H9 (cell line): ENCODE measurements around the gene MBNL1. TPM values are rescaled to one million over a fixed set of nuclear protein-coding genes. Genes with fewer than 3 reads are reported as not detected.

Source experiments
- DNase-seq: peaks from one replicate; pipeline ENCODE4 v3.0.0-alpha.2; 2017
- H2AFZ ChIP-seq: one replicate; pipeline ENCODE4 v1.6.1; 2013; ENCODE audit warnings: mild to moderate bottlenecking, low read length, control low read depth, moderate library complexity
- H2AK5ac ChIP-seq: 2 replicates; pipeline ENCODE4 v1.6.1; 2013; ENCODE audit warnings: low read length, control low read depth, mixed read lengths; ENCODE audit not compliant: insufficient read length
- H2BK120ac ChIP-seq: one replicate; pipeline ENCODE4 v1.6.1; 2013; ENCODE audit warnings: low read depth, mild to moderate bottlenecking, low read length, control low read depth, inconsistent platforms; ENCODE audit not compliant: poor library complexity, severe bottlenecking
- H2BK12ac ChIP-seq: 2 replicates; pipeline ENCODE4 v1.6.1; 2013; ENCODE audit warnings: low read length, control low read depth, mixed read lengths, low read depth; ENCODE audit not compliant: insufficient read length
- H2BK15ac ChIP-seq: 2 replicates; pipeline ENCODE4 v1.6.1; 2013; ENCODE audit warnings: low read depth, low read length, control low read depth
- H2BK20ac ChIP-seq: one replicate; pipeline ENCODE4 v1.6.1; 2013; ENCODE audit warnings: low read depth, mild to moderate bottlenecking, low read length, control low read depth, inconsistent platforms; ENCODE audit not compliant: poor library complexity, severe bottlenecking
- H2BK5ac ChIP-seq: 2 replicates; pipeline ENCODE4 v1.6.1; 2013; ENCODE audit warnings: low read length, control low read depth, mixed read lengths; ENCODE audit not compliant: insufficient read length
- H3K14ac ChIP-seq: 2 replicates; pipeline ENCODE4 v1.6.1; 2013; ENCODE audit warnings: low read length, control low read depth; ENCODE audit not compliant: insufficient read depth
- H3K18ac ChIP-seq: 2 replicates; pipeline ENCODE4 v1.6.1; 2013; ENCODE audit warnings: low read depth, mild to moderate bottlenecking, mixed read lengths, low read length, control low read depth; ENCODE audit not compliant: insufficient read length
- H3K23ac ChIP-seq: 2 replicates; pipeline ENCODE4 v1.6.1; 2013; ENCODE audit warnings: low read length, control low read depth, mixed read lengths, low read depth; ENCODE audit not compliant: insufficient read length
- H3K23me2 ChIP-seq: 2 replicates; pipeline ENCODE4 v1.6.1; 2013; ENCODE audit warnings: low read depth, mild to moderate bottlenecking, mixed read lengths, low read length, control low read depth; ENCODE audit not compliant: insufficient read length, poor library complexity, severe bottlenecking
- H3K27ac ChIP-seq: 2 replicates; pipeline ENCODE4 v1.5.1; 2013; ENCODE audit warnings: low read length, control low read depth, mixed read lengths, low read depth; ENCODE audit not compliant: insufficient read length
- H3K27me3 ChIP-seq: 2 replicates; pipeline ENCODE4 v1.6.1; 2013; ENCODE audit warnings: low read length, control low read depth, inconsistent platforms; ENCODE audit not compliant: insufficient read depth
- H3K4ac ChIP-seq: 2 replicates; pipeline ENCODE4 v1.6.1; 2013; ENCODE audit warnings: low read depth, mild to moderate bottlenecking, control low read depth, inconsistent platforms, low read length, moderate library complexity
- H3K4me1 ChIP-seq: 2 replicates; pipeline ENCODE4 v1.6.1; 2013; ENCODE audit warnings: low read length, control low read depth, inconsistent platforms; ENCODE audit not compliant: insufficient read depth
- H3K4me2 ChIP-seq: 2 replicates; pipeline ENCODE4 v1.6.1; 2013; ENCODE audit warnings: low read length, control low read depth, mixed read lengths; ENCODE audit not compliant: insufficient read length, insufficient read depth
- H3K56ac ChIP-seq: 2 replicates; pipeline ENCODE4 v1.6.1; 2013; ENCODE audit warnings: low read depth, mild to moderate bottlenecking, mixed read lengths, low read length, control low read depth; ENCODE audit not compliant: insufficient read length
- H3K79me1 ChIP-seq: 2 replicates; pipeline ENCODE4 v1.6.1; 2013; ENCODE audit warnings: low read depth, mild to moderate bottlenecking, moderate library complexity, low read length, control low read depth, inconsistent platforms; ENCODE audit not compliant: insufficient read depth, poor library complexity, severe bottlenecking
- H3K79me2 ChIP-seq: 2 replicates; pipeline ENCODE4 v1.6.1; 2013; ENCODE audit warnings: low read length, control low read depth, inconsistent platforms; ENCODE audit not compliant: insufficient read depth
- H3K9ac ChIP-seq: 2 replicates; pipeline ENCODE4 v1.6.1; 2013; ENCODE audit warnings: low read length, control low read depth, mixed read lengths; ENCODE audit not compliant: insufficient read length; ENCODE audit errors: extremely low read depth
- H3K9me3 ChIP-seq: one replicate; pipeline ENCODE4 v1.6.1; 2013; ENCODE audit warnings: low read depth, low read length, inconsistent platforms; ENCODE audit not compliant: control insufficient read depth
- H3T11ph ChIP-seq: one replicate; pipeline ENCODE4 v1.6.1; 2013; ENCODE audit warnings: mild to moderate bottlenecking, low read length, control low read depth, inconsistent platforms
- H4K20me1 ChIP-seq: one replicate; pipeline ENCODE4 v1.6.1; 2013; ENCODE audit not compliant: control insufficient read depth, insufficient read length, insufficient read depth
- H4K5ac ChIP-seq: 2 replicates; pipeline ENCODE4 v1.6.1; 2013; ENCODE audit warnings: low read depth, mild to moderate bottlenecking, mixed read lengths, low read length, control low read depth; ENCODE audit not compliant: insufficient read length
- H4K8ac ChIP-seq: replicated peaks from 2 replicates; pipeline ENCODE4 v1.6.1; 2013; ENCODE audit warnings: low read length, control low read depth, mixed read lengths, low read depth; ENCODE audit not compliant: insufficient read length
- H4K91ac ChIP-seq: 2 replicates; pipeline ENCODE4 v1.6.1; 2013; ENCODE audit warnings: low read depth, mild to moderate bottlenecking, moderate library complexity, mixed read lengths, low read length, control low read depth; ENCODE audit not compliant: insufficient read length
- H3K27ac Mint-ChIP-seq, 3 experiments: 2 replicates in 2 of 3; 3 replicates in 1 of 3; pipeline ENCODE4 v1.8.0; 2020 to 2021; ENCODE audit warnings: mixed read lengths in 3 of 3, mild to moderate bottlenecking in 1 of 3, moderate library complexity in 1 of 3
- H3K27me3 Mint-ChIP-seq: 2 replicates; pipeline ENCODE4 v1.8.0; 2021; ENCODE audit warnings: low read depth, mild to moderate bottlenecking, moderate library complexity, mixed read lengths
- H3K36me3 Mint-ChIP-seq, 3 experiments: 2 replicates in 2 of 3; 3 replicates in 1 of 3; pipeline ENCODE4 v1.8.0; 2020 to 2021; ENCODE audit warnings: low read depth in 3 of 3, mixed read lengths in 3 of 3; ENCODE audit not compliant: insufficient read depth in 1 of 3
- H3K4me1 Mint-ChIP-seq, 2 experiments: 2 replicates each; pipeline ENCODE4 v1.8.0; 2020; ENCODE audit warnings: mixed read lengths in 2 of 2
- H3K4me3 Mint-ChIP-seq, 2 experiments: 2 replicates in 1 of 2; 3 replicates in 1 of 2; pipeline ENCODE4 v1.8.0; 2020 to 2021; ENCODE audit warnings: mild to moderate bottlenecking in 2 of 2, mixed read lengths in 2 of 2, moderate library complexity in 1 of 2
- H3K9me3 Mint-ChIP-seq, 2 experiments: 2 replicates in 1 of 2; 3 replicates in 1 of 2; pipeline ENCODE4 v1.8.0; 2020; ENCODE audit warnings: mild to moderate bottlenecking in 2 of 2, mixed read lengths in 2 of 2, moderate library complexity in 1 of 2
- CTCF ChIP-seq: fragments of 200-600 bp; sonication (generic); conservative IDR thresholded peaks from 3 replicates; pipeline ENCODE4 v1.8.0; 2021; ENCODE audit warnings: antibody characterized with exemption, mild to moderate bottlenecking
- WGBS: extraction: QIAGEN DNeasy Blood & Tissue Kit; methylation state at CpG from one replicate; pipeline ENCODE4 v1.1.7; 2013; ENCODE audit warnings: missing lambda C conversion rate, low lambda C conversion rate, mixed read lengths; ENCODE audit not compliant: insufficient read length; ENCODE audit errors: extremely low coverage; 5-methylcytosine and 5-hydroxymethylcytosine counted together
- total RNA-seq: library from RNA; stranded (reverse); gene quantifications from 2 replicates; pipeline ENCODE4 v1.2.1, GENCODE V29; 2021

The MBNL1 gene
- total RNA-seq, 1 experiment from 2014 or later: 14.9 TPM

- H3K27me3 ChIP-seq: no peaks in the 10 kb centered on the region
- H3K4me1 ChIP-seq: no peaks in the 10 kb centered on the region
- no peak overlapping the region for H3K14ac ChIP-seq
- peak; percentile 63 for TF ChIP-seq CTCF
- H3K18ac ChIP-seq: no peak overlapping the region
- H2BK120ac ChIP-seq: no peak overlapping the region
- H3K23ac ChIP-seq: no peak overlapping the region
- no peak overlapping the region for H3K27ac Mint-ChIP-seq
- no peak overlapping the region for H3K9ac ChIP-seq
- no peak overlapping the region for H2AFZ ChIP-seq
- H3K79me2 ChIP-seq: no peaks in the 10 kb centered on the region
- H3K4me1 Mint-ChIP-seq: peaks cover 4 to 5% of the 10 kb centered on the region in 2 experiments
- no peaks in the 10 kb centered on the region for H3K23me2 ChIP-seq
- no peaks in the 10 kb centered on the region for H3K79me1 ChIP-seq
- no CpG with 5 or more reads among the region's 7 CpGs for WGBS
- H3K27me3 Mint-ChIP-seq: no peaks in the 10 kb centered on the region
- no peak overlapping the region for H2BK5ac ChIP-seq
- no peak for DNase-seq
- H3T11ph ChIP-seq: no peak overlapping the region
- H2BK12ac ChIP-seq: no peak overlapping the region
- no peak overlapping the region for H3K27ac ChIP-seq
- no peak overlapping the region for H3K56ac ChIP-seq
- H3K4ac ChIP-seq: no peak overlapping the region
- no peak overlapping the region for H4K5ac ChIP-seq
- no peak overlapping the region for H2BK15ac ChIP-seq
- no peak overlapping the region for H4K8ac ChIP-seq
- H3K36me3 Mint-ChIP-seq: peaks cover 0 to 1% (median 0%) of the 10 kb centered on the region in 3 experiments; a peak in 3 of 7 replicates
- no peak overlapping the region for H2BK20ac ChIP-seq
- no peak overlapping the region for H4K91ac ChIP-seq
- H2AK5ac ChIP-seq: no peak overlapping the region
- no peaks in the 10 kb centered on the region for H3K9me3 ChIP-seq
- no peaks in the 10 kb centered on the region for H4K20me1 ChIP-seq
- no peaks in the 10 kb centered on the region for H3K9me3 Mint-ChIP-seq
- no peak overlapping the region for H3K4me3 Mint-ChIP-seq
- H3K4me2 ChIP-seq: no peak overlapping the region
Measured at GRCh38 chr3:152466784-152467183, 198.1 kb downstream of the MBNL1 start.
